GM19397 (cell line): ENCODE measurements around the gene GSPT1.
"Not testable (repeated sequence)": the region's sequence is repeated elsewhere in the genome, so short reads cannot be mapped to it uniquely, and the experiment has no call there.

ENCODE experiments used
- ATAC-seq: cut with Tn5 transposase; IDR thresholded peaks from one replicate; pipeline ENCODE4 v1.9.1; 2021; ENCODE audit warnings: mild to moderate bottlenecking, moderate library complexity; ENCODE audit not compliant: unreplicated experiment

The GSPT1 gene

DNA sequence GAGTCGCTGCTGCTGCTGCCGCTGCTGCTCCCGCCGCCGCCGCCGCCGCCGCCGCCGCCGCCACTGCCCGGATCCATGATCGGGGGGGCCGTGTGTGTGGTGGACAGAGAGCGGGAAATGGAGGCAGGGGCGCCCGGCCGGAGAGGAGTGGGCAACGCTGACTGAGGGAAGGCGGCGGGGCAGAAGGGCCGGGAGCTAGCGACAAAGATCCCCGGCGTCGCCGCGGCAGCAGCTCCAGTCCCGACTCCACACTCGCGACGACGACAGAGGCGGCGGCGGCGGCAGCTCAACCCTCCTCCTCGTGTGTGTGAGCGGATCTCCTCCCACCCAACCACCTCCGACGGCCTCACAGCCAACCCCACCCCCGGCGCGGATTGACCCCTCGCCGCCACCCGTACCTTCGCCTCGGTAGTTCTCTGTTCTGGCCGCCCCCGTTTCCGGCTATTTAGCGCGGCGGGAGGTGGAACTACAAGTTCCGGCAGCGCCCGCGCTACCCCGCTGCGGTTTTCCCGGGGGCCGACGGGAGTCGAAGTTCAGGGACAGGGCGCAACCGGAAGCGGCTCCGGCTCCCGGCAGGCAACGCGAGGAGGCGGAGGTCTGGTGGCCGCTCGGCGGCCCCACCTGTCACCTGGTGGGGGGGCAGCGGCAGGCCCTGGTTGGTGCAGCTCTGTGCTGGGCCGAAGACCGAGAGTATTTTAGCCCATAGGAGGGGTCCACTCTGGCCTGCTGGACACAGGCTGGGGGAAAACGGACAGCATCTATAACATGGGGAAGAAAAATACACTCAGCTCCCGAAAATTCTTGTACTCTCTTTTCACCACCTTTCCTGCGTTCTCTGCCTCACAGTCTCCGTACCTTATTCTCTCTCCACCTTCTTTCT, at the start of gene GSPT1:
TSS of gene GSPT1 (minus strand) at position 313 of the 880 bp plus-strand sequence. CDS start at position 77, 236 bp downstream.
- peak; percentile 88 for ATAC-seq

DNA sequence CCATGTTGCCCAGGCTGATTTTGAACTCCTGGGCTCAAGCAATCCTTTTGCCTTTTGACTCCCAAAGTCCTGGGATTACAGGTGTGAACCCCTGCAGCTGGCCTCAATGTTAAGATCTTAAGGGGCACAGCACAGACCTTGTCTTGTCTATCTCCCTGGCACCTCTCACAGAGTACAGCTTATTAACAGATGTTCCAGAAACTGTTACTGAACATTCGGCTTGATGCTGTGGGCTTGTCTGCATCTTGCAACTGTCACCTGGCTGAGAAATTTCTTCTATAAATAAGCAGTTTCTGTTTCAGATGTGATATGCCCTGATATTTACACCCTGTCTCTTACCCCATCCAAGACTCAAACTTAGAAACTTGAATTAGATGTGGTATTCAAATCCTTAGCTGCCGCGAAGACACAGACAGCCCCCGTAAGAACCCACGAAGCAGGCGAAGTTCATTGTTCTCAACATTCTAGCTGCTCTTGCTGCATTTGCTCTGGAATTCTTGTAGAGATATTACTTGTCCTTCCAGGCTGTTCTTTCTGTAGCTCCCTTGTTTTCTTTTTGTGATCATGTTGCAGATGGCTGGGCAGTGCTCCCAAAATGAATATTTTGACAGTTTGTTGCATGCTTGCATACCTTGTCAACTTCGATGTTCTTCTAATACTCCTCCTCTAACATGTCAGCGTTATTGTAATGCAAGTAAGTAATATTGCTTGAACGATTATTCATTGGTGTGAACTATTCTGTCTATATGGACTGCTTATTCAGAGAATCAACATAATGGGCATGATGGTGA, 49.2 kb upstream of the GSPT1 start, which contains the start of gene TNFRSF17:
TSS of gene TNFRSF17 (plus strand) at position 450 of the 791 bp plus-strand sequence. CDS start at position 565, 115 bp downstream.
- peak; percentile 78 for ATAC-seq

DNA sequence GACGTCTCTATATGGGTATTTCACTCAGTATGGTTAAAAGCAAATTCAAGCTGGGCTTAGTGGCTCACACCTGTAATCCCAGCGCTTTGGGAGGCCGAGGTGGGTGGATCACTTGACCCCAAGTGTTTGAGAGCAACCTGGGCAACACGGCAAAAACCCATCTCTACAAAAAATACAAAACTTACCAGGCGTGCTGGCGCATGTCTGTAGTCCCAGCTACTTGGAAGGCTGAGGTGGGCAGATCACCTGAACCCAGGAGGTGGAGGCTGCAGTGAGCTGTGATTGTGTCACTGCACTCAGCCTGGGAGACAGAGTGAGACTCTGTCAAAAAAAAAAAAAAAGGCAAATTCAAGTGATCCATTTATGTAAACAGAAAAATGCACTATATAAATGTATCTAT, 48.0 kb upstream of the GSPT1 start:
- no peak for ATAC-seq

DNA sequence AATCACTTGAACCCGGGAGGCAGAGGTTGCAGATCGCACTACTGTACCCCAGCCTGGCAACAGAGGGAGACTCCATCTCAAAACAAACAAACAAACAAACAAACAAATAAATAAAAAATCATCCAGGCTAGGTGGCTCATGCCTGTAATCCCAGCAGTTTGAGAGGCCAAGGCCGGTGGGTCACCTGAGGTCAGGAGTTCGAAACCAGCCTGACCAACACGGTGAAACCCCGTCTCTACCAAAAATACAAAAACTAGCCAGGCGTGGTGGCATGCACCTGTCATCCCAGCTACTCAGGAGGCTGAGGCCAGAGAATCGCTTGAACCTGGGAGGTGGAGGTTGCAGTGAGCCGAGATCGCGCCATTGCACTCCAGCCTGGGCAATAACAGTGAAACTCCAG, 47.2 kb upstream of the GSPT1 start:
- not testable (repeated sequence) for ATAC-seq

DNA sequence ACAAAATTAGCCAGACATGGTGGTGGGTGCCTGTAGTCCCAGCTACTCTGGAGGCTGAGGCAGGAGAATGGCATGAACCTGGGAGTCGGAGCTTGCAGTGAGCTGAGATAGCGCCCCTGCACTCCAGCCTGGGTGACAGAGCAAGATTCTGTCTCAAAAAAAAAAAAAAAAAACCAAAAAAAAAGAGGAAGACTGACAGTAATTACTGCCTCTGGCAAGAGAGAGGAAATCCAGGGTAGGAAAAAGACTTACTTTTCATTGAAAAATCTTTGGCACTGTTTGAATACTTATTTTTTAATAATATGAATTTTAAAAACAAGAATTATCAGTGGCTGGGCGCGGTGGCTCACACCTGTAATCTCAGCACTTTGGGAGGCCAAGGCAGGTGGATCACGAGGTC, 46.7 kb upstream of the GSPT1 start:
- not testable (repeated sequence) for ATAC-seq

DNA sequence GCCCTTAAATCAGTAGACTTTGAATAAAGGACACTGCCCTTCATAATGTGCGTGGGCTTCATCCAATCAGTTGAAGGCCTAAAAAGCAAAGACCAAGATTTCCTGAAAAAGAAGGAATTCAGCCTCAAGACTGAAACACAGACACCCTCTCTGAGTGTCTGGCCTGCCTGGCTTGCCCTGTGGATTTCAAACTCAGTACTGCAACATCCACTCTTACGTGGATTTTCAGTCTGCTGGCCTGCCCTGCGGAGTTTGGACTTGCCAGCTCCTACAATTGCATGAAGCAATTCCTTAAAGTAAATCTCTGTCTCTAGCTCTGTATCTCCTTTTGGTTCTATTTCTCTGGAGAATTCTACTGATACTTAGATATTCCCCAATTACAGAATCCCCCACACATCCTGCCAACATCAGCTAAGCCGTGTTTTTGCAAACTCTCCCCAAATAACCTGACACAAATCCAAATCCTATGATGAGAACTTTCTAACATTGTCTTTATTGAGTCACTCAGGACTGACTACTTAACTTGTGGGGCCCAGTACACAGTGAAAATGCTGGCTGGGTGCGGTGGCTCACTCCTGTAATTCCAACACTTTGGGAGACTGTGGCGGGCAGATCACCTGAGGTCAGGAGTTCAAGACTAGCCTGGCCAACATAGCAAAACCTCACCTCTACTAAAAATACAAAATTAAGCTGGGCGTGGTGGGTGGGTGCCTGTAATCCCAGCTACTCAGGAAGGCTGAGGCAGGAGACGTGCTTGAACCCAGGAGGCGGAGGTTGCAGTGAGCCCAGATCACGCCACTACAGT, 42.0 kb upstream of the GSPT1 start:
- ATAC-seq = no peak

DNA sequence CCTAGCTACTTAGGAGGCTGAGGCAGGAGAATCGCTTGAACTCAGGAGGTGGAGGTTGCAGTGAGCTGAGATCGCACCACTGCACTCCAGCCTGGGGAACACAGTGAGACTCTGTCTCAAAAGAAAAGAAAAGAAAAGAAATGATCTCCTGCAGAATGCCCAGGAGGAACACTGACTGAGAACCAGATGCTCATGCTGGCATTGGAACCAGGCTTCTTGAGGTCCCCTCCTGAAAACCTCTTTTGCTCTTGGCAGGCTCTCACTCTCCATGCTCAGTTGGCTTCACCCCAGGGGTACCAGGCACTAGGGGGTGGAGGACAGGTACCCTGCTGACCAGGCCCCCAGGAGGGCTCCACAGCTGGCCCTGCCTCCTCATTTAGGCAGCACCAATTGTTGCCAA, 40.8 kb upstream of the GSPT1 start:
- no peak for ATAC-seq

DNA sequence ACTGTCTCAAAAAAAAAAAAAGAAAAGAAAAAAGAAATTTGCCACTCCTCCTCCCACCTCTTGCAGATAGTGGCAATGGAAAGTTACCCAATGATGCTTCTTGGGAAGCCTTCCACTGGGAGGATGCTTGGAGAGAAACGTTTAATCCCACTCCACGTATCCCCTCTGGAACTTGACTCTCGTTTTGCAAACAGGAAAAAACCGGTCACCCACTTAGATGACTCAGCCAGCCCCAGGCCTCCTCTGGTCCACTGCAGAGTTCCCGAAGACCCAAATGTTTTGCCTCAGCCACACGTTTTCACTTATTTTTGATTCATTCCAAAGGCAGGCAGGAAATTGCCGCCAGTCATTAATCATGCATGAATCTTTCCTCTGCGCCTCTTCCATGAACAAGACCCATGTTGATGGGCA, 40.0 kb upstream of the GSPT1 start:
- no peak for ATAC-seq

DNA sequence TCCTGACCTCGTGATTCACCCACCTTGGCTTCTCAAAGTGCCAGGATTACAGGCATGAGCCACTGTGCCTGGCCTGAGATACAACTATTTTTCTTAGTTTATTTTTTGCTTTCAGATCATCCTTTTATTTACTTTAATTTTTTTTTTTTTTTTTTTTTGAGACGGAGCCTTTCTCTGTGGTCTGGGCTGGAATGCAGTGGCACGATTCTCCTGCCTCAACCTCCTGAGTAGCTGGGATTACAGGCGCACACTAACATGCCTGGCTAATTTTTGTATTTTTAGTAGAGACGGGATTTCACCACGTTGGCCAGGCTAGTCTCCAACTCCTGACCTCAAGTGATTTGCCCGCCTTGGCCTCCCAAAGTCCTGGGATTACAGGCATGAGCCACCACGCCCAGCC, 37.8 kb upstream of the GSPT1 start:
- not testable (repeated sequence) for ATAC-seq

DNA sequence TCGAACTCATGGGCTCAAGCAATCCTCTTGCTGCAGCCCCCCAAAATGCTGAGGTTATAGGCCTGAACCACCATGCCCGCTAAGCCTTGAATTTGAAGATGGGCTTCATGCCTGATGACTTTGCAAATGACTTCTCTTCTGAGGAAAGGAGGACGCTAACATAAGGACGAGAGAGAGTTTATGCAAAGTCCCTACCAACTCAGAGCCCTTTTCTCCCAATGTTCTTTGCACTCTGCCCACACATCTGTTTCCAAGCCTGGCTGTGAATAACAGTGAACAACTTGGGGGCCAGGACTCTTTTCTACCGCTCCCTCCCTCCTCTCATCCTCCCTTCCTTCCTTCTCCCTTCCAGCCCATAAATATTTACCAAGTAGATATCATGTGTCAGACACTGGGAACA, 34.6 kb upstream of the GSPT1 start:
- ATAC-seq = no peak

DNA sequence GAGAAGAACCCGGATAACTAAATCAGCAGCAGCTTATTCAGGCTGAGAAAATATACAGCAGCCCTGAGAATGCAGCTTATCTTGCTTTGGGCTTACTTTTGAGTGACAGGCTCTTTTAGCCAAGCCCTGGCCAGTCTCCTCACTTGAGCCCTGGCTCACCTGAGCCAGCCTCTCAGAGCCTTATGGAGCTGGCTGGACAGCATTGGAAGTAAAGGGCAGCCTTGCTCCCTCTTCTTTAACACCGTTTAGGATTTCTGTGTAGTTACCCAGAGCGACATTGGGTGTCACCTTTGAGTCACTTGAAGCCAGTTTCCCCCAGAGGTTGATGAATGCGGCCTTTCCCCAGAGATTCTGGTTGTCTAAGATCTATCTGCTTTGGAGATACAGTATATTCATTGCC, 33.8 kb upstream of the GSPT1 start:
- ATAC-seq = no peak

DNA sequence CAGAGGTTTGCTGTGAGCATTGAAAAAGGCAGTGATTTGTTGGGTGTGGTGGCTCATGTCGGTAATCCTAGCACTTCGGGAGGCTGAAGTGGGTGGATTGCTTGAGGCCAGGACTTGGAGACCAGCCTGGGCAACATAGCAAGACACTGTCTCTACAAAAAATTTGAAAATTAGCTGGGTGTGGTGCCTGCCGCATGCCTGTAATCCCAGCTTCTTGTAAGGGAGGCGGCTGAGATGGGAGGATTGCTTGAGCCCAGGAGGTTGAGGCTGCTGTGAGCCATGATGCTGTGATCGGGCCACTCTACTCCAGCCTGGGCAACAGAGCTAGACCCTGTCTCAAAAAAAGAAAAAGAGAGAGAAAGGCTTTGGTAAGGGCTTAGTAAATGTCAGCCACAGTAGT, 33.1 kb upstream of the GSPT1 start:
- no peak for ATAC-seq

DNA sequence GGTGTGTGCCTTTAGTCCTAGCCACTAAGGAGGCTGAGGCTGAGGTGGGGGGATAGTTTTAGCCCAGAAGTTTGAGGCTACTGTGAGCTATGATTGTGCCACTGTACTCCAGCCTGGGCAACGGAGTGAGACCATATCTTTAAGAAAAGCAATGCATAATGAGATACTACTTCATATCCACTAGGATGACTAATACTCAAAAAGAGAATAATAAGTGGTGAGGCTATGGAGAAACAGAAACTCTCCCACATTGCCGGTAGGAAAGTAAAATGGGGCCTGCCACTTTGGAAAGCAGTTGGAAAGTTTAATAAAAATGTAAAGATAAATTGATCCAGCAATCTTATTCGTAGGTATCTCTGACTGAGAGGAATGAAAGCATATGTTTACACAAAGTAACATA, 30.7 kb upstream of the GSPT1 start:
- no peak for ATAC-seq

DNA sequence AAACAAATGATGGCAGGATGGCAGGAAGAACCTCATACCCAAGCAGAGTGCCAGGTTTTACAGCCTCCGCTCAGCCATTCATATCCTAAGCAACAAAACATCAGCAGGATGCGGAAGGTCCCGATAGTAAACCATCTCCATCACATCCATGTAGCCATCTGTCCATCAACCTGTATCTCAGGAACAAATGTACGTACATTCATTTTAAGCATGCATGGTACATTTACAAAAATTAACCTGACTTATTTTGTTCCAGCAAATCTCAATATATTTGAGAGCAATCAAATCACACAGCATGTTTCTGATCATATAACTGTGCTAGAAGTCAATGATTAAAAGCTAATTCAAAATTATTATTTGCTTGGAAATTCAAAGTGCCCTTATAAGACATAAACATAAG, 26.2 kb upstream of the GSPT1 start, which contains the start of gene NPIPB2:
TSS of gene NPIPB2 (minus strand) at position 101 of the 400 bp plus-strand sequence. CDS start at position 101, 0 bp downstream.
- not testable (repeated sequence) for ATAC-seq

DNA sequence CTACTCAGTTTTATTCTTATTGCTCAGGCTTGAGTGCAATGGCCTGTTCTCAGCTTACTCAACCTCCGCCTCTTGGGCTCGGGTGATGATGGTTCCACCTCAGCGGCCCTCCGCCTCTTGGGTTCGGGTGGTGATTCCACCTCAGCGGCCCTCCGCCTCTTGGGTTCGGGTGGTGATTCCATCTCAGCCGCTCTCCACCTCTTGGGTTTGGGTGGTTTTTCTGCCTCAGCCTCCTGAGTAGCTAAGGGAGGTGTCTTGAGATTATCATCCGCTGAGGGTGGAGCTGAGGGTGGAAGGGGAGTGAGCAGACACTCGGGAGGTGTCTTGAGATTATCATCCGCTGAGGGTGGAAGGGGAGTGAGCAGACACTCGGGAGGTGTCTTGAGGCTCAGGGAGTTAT, 11.6 kb upstream of the GSPT1 start:
- not testable (repeated sequence) for ATAC-seq

DNA sequence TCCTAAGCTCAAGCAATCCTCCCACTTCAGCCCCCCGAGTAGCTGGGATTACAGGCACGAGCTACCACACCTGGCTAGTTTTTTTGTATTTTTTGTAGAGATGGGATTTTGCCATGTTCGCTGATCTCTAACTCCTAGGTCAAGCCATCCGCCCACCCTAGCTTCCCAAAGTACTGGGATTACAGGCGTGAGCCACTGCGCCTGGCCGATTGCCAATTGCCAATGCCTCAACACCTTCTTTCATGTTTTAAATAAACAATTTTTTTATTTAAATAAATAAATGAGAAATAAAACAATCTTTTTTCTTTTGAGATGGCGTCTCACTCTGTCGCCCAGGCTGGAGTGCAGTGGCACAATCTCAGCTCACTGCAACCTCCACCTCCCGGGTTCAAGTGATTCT, 8.3 kb upstream of the GSPT1 start:
- not testable (repeated sequence) for ATAC-seq

DNA sequence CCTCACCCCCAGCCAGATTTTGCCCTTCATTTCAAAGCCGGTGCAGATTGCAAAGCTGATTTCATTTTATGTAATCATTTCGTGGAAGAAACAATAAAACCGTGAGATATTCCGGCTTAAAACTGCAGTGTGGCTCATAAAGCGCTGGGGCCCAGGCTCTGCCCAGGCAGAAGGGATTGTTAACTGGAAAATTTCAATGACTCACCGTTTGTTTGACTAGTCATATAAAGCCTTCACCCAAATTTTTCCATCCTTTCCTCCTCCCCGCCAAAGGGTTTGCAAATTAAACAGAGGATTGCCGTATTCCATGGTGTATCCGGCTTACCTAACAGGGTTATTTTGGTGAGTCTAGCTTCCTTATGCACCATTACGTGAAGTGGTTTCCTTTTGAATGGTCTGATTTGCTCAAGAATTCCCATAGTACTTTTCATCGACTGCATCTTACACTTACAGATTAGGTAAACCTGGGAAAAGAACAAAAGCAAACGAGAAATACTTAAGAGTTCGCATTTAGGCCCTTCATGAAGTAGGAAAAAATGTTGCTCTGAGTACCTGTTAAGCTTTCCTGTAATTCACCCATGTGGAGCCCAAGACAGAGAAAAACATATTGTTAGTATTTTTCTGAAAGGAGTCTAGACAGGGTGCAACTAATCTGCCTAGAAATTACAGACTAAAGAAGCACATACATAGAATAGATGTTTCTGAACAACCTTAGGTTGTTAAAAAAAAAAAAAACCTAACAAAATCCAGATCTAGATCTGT, 949 bp upstream of the GSPT1 start:
- no peak for ATAC-seq

DNA sequence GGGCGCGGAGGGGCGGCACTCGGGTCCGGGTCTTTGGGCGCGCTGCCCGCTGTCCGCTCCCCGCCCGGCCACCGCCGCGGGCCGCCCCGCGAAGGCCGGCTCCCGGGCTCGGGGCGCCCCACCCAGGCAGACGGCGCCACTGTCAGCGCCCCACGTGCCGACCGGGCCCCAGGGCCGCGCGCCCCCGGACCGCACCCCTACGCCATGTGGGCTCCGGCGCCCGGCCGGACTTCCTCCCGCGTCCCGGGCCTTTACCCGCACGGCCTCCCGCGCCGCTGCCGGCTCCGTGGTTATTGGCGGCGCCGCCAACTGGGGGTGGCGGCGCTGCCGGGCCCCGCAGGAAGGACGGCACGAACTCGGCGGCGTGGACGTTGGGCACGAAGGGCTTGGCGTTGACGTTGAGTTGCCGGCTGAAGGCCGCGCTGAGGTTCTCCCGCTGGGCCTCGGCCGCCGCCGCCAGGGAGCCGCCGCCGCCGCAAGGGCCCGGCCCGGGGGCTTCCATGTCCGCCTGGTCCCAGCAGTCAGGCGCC, 577 bp downstream of the GSPT1 start:
- peak; percentile 33 for ATAC-seq

DNA sequence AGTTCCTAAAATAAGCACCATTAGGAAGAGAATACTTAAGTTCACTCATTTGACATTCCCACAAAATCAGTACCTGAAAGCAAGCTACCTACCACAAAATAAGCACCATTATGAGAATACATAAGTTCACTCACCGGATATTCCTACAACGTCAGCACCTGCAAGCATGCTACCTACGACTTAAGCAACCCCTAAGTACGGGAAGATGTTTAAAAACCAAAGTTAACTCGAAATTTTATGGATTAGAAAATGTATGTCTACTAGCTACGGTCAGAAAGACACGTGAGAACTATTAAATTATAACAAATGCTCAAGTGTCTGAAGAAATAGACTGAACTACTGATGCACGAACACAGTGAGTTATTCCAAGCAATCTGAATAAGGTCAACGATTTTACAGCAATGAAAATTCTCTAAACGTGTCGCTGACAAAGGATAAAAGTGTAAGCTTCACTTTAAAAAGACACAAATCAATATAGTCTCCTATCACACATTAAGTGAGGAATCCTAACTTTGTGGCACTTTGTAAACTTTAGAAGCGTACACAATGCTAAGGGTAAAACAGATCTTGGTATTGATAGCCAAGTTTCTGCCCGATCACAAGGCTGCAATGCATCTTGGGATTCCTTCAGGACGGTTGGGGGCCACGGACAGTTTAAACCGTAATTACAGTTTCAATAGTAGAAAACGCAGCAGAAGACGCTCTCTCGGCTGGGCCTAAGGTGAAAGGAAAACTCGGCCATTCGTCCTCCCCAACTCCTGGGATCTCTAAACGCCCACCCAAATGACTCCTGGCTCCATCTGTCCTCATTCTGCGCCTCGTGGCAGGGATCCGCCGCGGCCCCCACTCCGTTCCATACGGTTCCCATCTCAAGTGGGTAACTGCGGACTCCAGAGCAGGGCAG, 1.3 kb downstream of the GSPT1 start:
- no peak for ATAC-seq
